K562 (cell line): ENCODE results near the gene PUM1. TPM values are rescaled to one million over a fixed set of nuclear protein-coding genes. Genes with fewer than 3 reads are reported as not detected.

Experiments
- BCOR ChIP-seq: fragments of 450-650 bp; IDR thresholded peaks from 2 replicates; pipeline ENCODE4 v1.6.1; 2016
- COPS2 ChIP-seq: fragments of 450-650 bp; conservative IDR thresholded peaks from 2 replicates; pipeline ENCODE4 v1.6.1; 2016; ENCODE audit warnings: mild to moderate bottlenecking, moderate library complexity
- E2F6 ChIP-seq, 2 experiments: IDR thresholded peaks; 2 replicates each; pipeline ENCODE4 v1.6.1; 2011; ENCODE audit warnings: borderline replicate concordance in 1 of 2, control low read depth in 1 of 2, low read depth in 1 of 2, low read length in 1 of 2, mild to moderate bottlenecking in 1 of 2, mixed read lengths in 1 of 2, moderate library complexity in 1 of 2; ENCODE audit not compliant: insufficient read depth in 1 of 2, insufficient read length in 1 of 2, poor library complexity in 1 of 2, severe bottlenecking in 1 of 2; ENCODE audit errors: extremely low read depth in 1 of 2
- HDAC1 ChIP-seq, 2 experiments: fragments of 450-650 bp; IDR thresholded peaks; 2 replicates each; pipeline ENCODE4 v1.6.1; 2016 to 2017; ENCODE audit warnings: inconsistent platforms in 1 of 2, mild to moderate bottlenecking in 1 of 2, moderate library complexity in 1 of 2
- KDM1A ChIP-seq, 2 experiments: fragments of 450-650 bp; IDR thresholded peaks; 2 replicates each; pipeline ENCODE4 v1.6.1; 2016; ENCODE audit warnings: mild to moderate bottlenecking in 2 of 2
- KDM4B ChIP-seq, 2 experiments: fragments of 450-650 bp in 1 of 2; sonication (generic) in 1 of 2; IDR thresholded peaks; 2 replicates each; pipeline ENCODE4 v1.6.1; 2016 to 2017; ENCODE audit warnings: borderline replicate concordance in 2 of 2, antibody characterized with exemption in 1 of 2, low read depth in 1 of 2, mild to moderate bottlenecking in 1 of 2
- POLR2A ChIP-seq: fragments of 450-650 bp; conservative IDR thresholded peaks from 2 replicates; pipeline ENCODE4 v1.6.1; 2016
- RB1 ChIP-seq: fragments of 450-650 bp; IDR thresholded peaks from 2 replicates; pipeline ENCODE4 v1.6.1; 2017; ENCODE audit warnings: low read depth, mild to moderate bottlenecking
- RBM15 ChIP-seq: fragments of 200-400 bp; formaldehyde crosslinking; IDR thresholded peaks from 2 replicates; pipeline ENCODE4 v1.6.1; 2018; ENCODE audit warnings: mild to moderate bottlenecking, low read length, moderate library complexity; ENCODE audit not compliant: insufficient read depth
- SAP30 ChIP-seq: fragments of 200-600 bp; sonication (generic); IDR thresholded peaks from 2 replicates; pipeline ENCODE4 v1.6.1; 2012; ENCODE audit warnings: borderline replicate concordance, low read depth, mild to moderate bottlenecking, moderate library complexity, low read length, control low read depth, inconsistent platforms; ENCODE audit not compliant: insufficient read depth, poor library complexity, severe bottlenecking
- SMARCB1 ChIP-seq: IDR thresholded peaks from 2 replicates; pipeline ENCODE4 v1.6.1; 2011; ENCODE audit warnings: improper control_type of control experiment, low read depth; ENCODE audit not compliant: insufficient read length
- TAF15 ChIP-seq: fragments of 200-400 bp; formaldehyde crosslinking; IDR thresholded peaks from 2 replicates; pipeline ENCODE4 v1.6.1; 2017; ENCODE audit warnings: mild to moderate bottlenecking, low read depth, low read length, moderate library complexity
- VEZF1 ChIP-seq: fragments of 200-800 bp; sonication (Bioruptor generic); IDR thresholded peaks from 2 replicates; pipeline ENCODE4 v1.6.1; 2017; ENCODE audit warnings: missing genetic modification characterization, missing compliant biosample characterization
- ZNF184 ChIP-seq: sonication (generic); formaldehyde crosslinking; IDR thresholded peaks from 2 replicates; pipeline ENCODE4 v1.5.0; 2020; ENCODE audit warnings: missing genetic modification reagents
- ZNF277 ChIP-seq: fragments of 250-450 bp; sonication (Bioruptor Pico); IDR thresholded peaks from 2 replicates; pipeline ENCODE4 v1.8.0; 2022; ENCODE audit warnings: inconsistent platforms, mild to moderate bottlenecking, moderate library complexity, borderline replicate concordance
- ZNF445 ChIP-seq: fragments of 250-450 bp; sonication (Bioruptor Pico); IDR thresholded peaks from 2 replicates; pipeline ENCODE4 v1.4.0; 2020; ENCODE audit warnings: low read depth, mild to moderate bottlenecking, moderate library complexity
- polyA plus RNA-seq, 8 experiments: library from polyadenylated mRNA; depleted of rRNA in 4 of 8; stranded (reverse) in 5 of 8; unstranded in 3 of 8; fragments of >200 nt; fragmentation: Nextera tagmentation in 2 of 8; fragmentation: Illumina TruSeq in 1 of 8; extraction: Ambion mirVana in 2 of 8; extraction: Trizol in 1 of 8; gene quantifications; 2 replicates each; pipeline versions ENCODE4 v1.2.1 to v1.2.3, GENCODE V29; 2011 to 2014; ENCODE audit warnings: inconsistent platforms in 1 of 8, missing spikeins in 1 of 8
- total RNA-seq, 7 experiments: library from RNA; depleted of rRNA in 6 of 7; stranded (reverse); fragments of >200 nt in 6 of 7; fragmentation: Illumina TruSeq in 2 of 7; extraction: Trizol in 2 of 7; gene quantifications; 2 replicates each; pipeline versions ENCODE4 v1.2.1 to v1.2.3, GENCODE V29; 2011 to 2021; ENCODE audit warnings: low replicate concordance in 1 of 7
- TF ChIP-seq, protein P1 (sequence below): fragments of 250-450 bp; sonication (Bioruptor Pico); IDR thresholded peaks from 2 replicates; pipeline ENCODE4 v1.9.0; 2021; ENCODE audit warnings: mild to moderate bottlenecking, inconsistent platforms
- TF ChIP-seq, protein P2 (sequence below): fragments of 250-450 bp; sonication (Bioruptor Pico); IDR thresholded peaks from 2 replicates; pipeline ENCODE4 v1.5.0; 2021; ENCODE audit warnings: mild to moderate bottlenecking, borderline replicate concordance

The PUM1 gene
- total and polyA plus RNA-seq, 9 of the 15 experiments (the other 6 are each of a cell fraction or from before 2014, with no cell fraction given): 37.7 to 104 (median 55.7) TPM

- no peak for TF ChIP-seq TAF15
- peak; percentile 46 for TF ChIP-seq SAP30
- TF ChIP-seq RB1: peak; percentile 23; the same call in 1 of the 2 replicates
- no peak for TF ChIP-seq RBM15
- no peak for TF ChIP-seq ZNF277
- 0 out of 4 replicates have a peak, but pooled peaks of 1 of the 2 experiments have one; percentile 7 for TF ChIP-seq KDM4B (IDR thresholded peaks at IDR 0.05; ENCODE audit: borderline replicate concordance in 2 of 2, low read depth in 1 of 2)
- TF ChIP-seq, protein P1, sequence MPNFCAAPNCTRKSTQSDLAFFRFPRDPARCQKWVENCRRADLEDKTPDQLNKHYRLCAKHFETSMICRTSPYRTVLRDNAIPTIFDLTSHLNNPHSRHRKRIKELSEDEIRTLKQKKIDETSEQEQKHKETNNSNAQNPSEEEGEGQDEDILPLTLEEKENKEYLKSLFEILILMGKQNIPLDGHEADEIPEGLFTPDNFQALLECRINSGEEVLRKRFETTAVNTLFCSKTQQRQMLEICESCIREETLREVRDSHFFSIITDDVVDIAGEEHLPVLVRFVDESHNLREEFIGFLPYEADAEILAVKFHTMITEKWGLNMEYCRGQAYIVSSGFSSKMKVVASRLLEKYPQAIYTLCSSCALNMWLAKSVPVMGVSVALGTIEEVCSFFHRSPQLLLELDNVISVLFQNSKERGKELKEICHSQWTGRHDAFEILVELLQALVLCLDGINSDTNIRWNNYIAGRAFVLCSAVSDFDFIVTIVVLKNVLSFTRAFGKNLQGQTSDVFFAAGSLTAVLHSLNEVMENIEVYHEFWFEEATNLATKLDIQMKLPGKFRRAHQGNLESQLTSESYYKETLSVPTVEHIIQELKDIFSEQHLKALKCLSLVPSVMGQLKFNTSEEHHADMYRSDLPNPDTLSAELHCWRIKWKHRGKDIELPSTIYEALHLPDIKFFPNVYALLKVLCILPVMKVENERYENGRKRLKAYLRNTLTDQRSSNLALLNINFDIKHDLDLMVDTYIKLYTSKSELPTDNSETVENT (CRISPR knock-in tag): 0 out of 2 replicates have a peak, but pooled peaks have one; percentile 16
- TF ChIP-seq, protein P2, sequence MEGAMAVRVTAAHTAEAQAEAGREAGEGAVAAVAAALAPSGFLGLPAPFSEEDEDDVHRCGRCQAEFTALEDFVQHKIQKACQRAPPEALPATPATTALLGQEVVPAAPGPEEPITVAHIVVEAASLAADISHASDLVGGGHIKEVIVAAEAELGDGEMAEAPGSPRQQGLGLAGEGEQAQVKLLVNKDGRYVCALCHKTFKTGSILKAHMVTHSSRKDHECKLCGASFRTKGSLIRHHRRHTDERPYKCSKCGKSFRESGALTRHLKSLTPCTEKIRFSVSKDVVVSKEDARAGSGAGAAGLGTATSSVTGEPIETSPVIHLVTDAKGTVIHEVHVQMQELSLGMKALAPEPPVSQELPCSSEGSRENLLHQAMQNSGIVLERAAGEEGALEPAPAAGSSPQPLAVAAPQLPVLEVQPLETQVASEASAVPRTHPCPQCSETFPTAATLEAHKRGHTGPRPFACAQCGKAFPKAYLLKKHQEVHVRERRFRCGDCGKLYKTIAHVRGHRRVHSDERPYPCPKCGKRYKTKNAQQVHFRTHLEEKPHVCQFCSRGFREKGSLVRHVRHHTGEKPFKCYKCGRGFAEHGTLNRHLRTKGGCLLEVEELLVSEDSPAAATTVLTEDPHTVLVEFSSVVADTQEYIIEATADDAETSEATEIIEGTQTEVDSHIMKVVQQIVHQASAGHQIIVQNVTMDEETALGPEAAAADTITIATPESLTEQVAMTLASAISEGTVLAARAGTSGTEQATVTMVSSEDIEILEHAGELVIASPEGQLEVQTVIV (CRISPR knock-in tag): no peak
- TF ChIP-seq KDM1A (IDR thresholded peaks at IDR 0.05): peak in 1 of 2 experiments; percentile 49; a peak in 2 of 4 replicates
- TF ChIP-seq HDAC1 (IDR thresholded peaks at IDR 0.05): 0 out of 4 replicates have a peak, but pooled peaks of 1 of the 2 experiments have one; percentile 39
- TF ChIP-seq ZNF445 (CRISPR knock-in tag): no peak
- no peak for TF ChIP-seq COPS2
- TF ChIP-seq ZNF184: no peak
- TF ChIP-seq BCOR: peak; percentile 67; the same call in 1 of the 2 replicates
- no peak for TF ChIP-seq SMARCB1
- no peak for TF ChIP-seq POLR2A
- peak; percentile 88 for TF ChIP-seq VEZF1
- TF ChIP-seq E2F6 (IDR thresholded peaks at IDR 0.05; ENCODE audit: borderline replicate concordance in 1 of 2, extremely low read depth in 1 of 2, insufficient read depth in 1 of 2, insufficient read length in 1 of 2, low read depth in 1 of 2, low read length in 1 of 2, poor library complexity in 1 of 2, severe bottlenecking in 1 of 2): peak; percentile 44 to 67
Measured at GRCh38 chr1:30908696-30909364, 156.7 kb downstream of the PUM1 start, which contains the start of gene SDC3 (continued).
